H9 (cell line): ENCODE measurements around the gene EVC. TPM values are rescaled to one million over a fixed set of nuclear protein-coding genes. Genes with fewer than 3 reads are reported as not detected.
A peak's percentile ranks its signal among the peaks of the same experiment; 100 is the strongest.

Experiments
- DNase-seq: peaks from one replicate; pipeline ENCODE4 v3.0.0-alpha.2; 2017
- H2AFZ ChIP-seq: one replicate; pipeline ENCODE4 v1.6.1; 2013; ENCODE audit warnings: mild to moderate bottlenecking, low read length, control low read depth, moderate library complexity
- H2AK5ac ChIP-seq: 2 replicates; pipeline ENCODE4 v1.6.1; 2013; ENCODE audit warnings: low read length, control low read depth, mixed read lengths; ENCODE audit not compliant: insufficient read length
- H2BK120ac ChIP-seq: one replicate; pipeline ENCODE4 v1.6.1; 2013; ENCODE audit warnings: low read depth, mild to moderate bottlenecking, low read length, control low read depth, inconsistent platforms; ENCODE audit not compliant: poor library complexity, severe bottlenecking
- H2BK12ac ChIP-seq: 2 replicates; pipeline ENCODE4 v1.6.1; 2013; ENCODE audit warnings: low read length, control low read depth, mixed read lengths, low read depth; ENCODE audit not compliant: insufficient read length
- H2BK15ac ChIP-seq: 2 replicates; pipeline ENCODE4 v1.6.1; 2013; ENCODE audit warnings: low read depth, low read length, control low read depth
- H2BK20ac ChIP-seq: one replicate; pipeline ENCODE4 v1.6.1; 2013; ENCODE audit warnings: low read depth, mild to moderate bottlenecking, low read length, control low read depth, inconsistent platforms; ENCODE audit not compliant: poor library complexity, severe bottlenecking
- H2BK5ac ChIP-seq: 2 replicates; pipeline ENCODE4 v1.6.1; 2013; ENCODE audit warnings: low read length, control low read depth, mixed read lengths; ENCODE audit not compliant: insufficient read length
- H3K14ac ChIP-seq: 2 replicates; pipeline ENCODE4 v1.6.1; 2013; ENCODE audit warnings: low read length, control low read depth; ENCODE audit not compliant: insufficient read depth
- H3K18ac ChIP-seq: 2 replicates; pipeline ENCODE4 v1.6.1; 2013; ENCODE audit warnings: low read depth, mild to moderate bottlenecking, mixed read lengths, low read length, control low read depth; ENCODE audit not compliant: insufficient read length
- H3K23ac ChIP-seq: 2 replicates; pipeline ENCODE4 v1.6.1; 2013; ENCODE audit warnings: low read length, control low read depth, mixed read lengths, low read depth; ENCODE audit not compliant: insufficient read length
- H3K23me2 ChIP-seq: 2 replicates; pipeline ENCODE4 v1.6.1; 2013; ENCODE audit warnings: low read depth, mild to moderate bottlenecking, mixed read lengths, low read length, control low read depth; ENCODE audit not compliant: insufficient read length, poor library complexity, severe bottlenecking
- H3K27ac ChIP-seq: 2 replicates; pipeline ENCODE4 v1.5.1; 2013; ENCODE audit warnings: low read length, control low read depth, mixed read lengths, low read depth; ENCODE audit not compliant: insufficient read length
- H3K27me3 ChIP-seq: 2 replicates; pipeline ENCODE4 v1.6.1; 2013; ENCODE audit warnings: low read length, control low read depth, inconsistent platforms; ENCODE audit not compliant: insufficient read depth
- H3K4ac ChIP-seq: 2 replicates; pipeline ENCODE4 v1.6.1; 2013; ENCODE audit warnings: low read depth, mild to moderate bottlenecking, control low read depth, inconsistent platforms, low read length, moderate library complexity
- H3K4me1 ChIP-seq: 2 replicates; pipeline ENCODE4 v1.6.1; 2013; ENCODE audit warnings: low read length, control low read depth, inconsistent platforms; ENCODE audit not compliant: insufficient read depth
- H3K4me2 ChIP-seq: 2 replicates; pipeline ENCODE4 v1.6.1; 2013; ENCODE audit warnings: low read length, control low read depth, mixed read lengths; ENCODE audit not compliant: insufficient read length, insufficient read depth
- H3K56ac ChIP-seq: 2 replicates; pipeline ENCODE4 v1.6.1; 2013; ENCODE audit warnings: low read depth, mild to moderate bottlenecking, mixed read lengths, low read length, control low read depth; ENCODE audit not compliant: insufficient read length
- H3K79me1 ChIP-seq: 2 replicates; pipeline ENCODE4 v1.6.1; 2013; ENCODE audit warnings: low read depth, mild to moderate bottlenecking, moderate library complexity, low read length, control low read depth, inconsistent platforms; ENCODE audit not compliant: insufficient read depth, poor library complexity, severe bottlenecking
- H3K79me2 ChIP-seq: 2 replicates; pipeline ENCODE4 v1.6.1; 2013; ENCODE audit warnings: low read length, control low read depth, inconsistent platforms; ENCODE audit not compliant: insufficient read depth
- H3K9ac ChIP-seq: 2 replicates; pipeline ENCODE4 v1.6.1; 2013; ENCODE audit warnings: low read length, control low read depth, mixed read lengths; ENCODE audit not compliant: insufficient read length; ENCODE audit errors: extremely low read depth
- H3K9me3 ChIP-seq: one replicate; pipeline ENCODE4 v1.6.1; 2013; ENCODE audit warnings: low read depth, low read length, inconsistent platforms; ENCODE audit not compliant: control insufficient read depth
- H3T11ph ChIP-seq: one replicate; pipeline ENCODE4 v1.6.1; 2013; ENCODE audit warnings: mild to moderate bottlenecking, low read length, control low read depth, inconsistent platforms
- H4K20me1 ChIP-seq: one replicate; pipeline ENCODE4 v1.6.1; 2013; ENCODE audit not compliant: control insufficient read depth, insufficient read length, insufficient read depth
- H4K5ac ChIP-seq: 2 replicates; pipeline ENCODE4 v1.6.1; 2013; ENCODE audit warnings: low read depth, mild to moderate bottlenecking, mixed read lengths, low read length, control low read depth; ENCODE audit not compliant: insufficient read length
- H4K8ac ChIP-seq: replicated peaks from 2 replicates; pipeline ENCODE4 v1.6.1; 2013; ENCODE audit warnings: low read length, control low read depth, mixed read lengths, low read depth; ENCODE audit not compliant: insufficient read length
- H4K91ac ChIP-seq: 2 replicates; pipeline ENCODE4 v1.6.1; 2013; ENCODE audit warnings: low read depth, mild to moderate bottlenecking, moderate library complexity, mixed read lengths, low read length, control low read depth; ENCODE audit not compliant: insufficient read length
- H3K27ac Mint-ChIP-seq, 3 experiments: 2 replicates in 2 of 3; 3 replicates in 1 of 3; pipeline ENCODE4 v1.8.0; 2020 to 2021; ENCODE audit warnings: mixed read lengths in 3 of 3, mild to moderate bottlenecking in 1 of 3, moderate library complexity in 1 of 3
- H3K27me3 Mint-ChIP-seq: 2 replicates; pipeline ENCODE4 v1.8.0; 2021; ENCODE audit warnings: low read depth, mild to moderate bottlenecking, moderate library complexity, mixed read lengths
- H3K36me3 Mint-ChIP-seq, 3 experiments: 2 replicates in 2 of 3; 3 replicates in 1 of 3; pipeline ENCODE4 v1.8.0; 2020 to 2021; ENCODE audit warnings: low read depth in 3 of 3, mixed read lengths in 3 of 3; ENCODE audit not compliant: insufficient read depth in 1 of 3
- H3K4me1 Mint-ChIP-seq, 2 experiments: 2 replicates each; pipeline ENCODE4 v1.8.0; 2020; ENCODE audit warnings: mixed read lengths in 2 of 2
- H3K4me3 Mint-ChIP-seq, 2 experiments: 2 replicates in 1 of 2; 3 replicates in 1 of 2; pipeline ENCODE4 v1.8.0; 2020 to 2021; ENCODE audit warnings: mild to moderate bottlenecking in 2 of 2, mixed read lengths in 2 of 2, moderate library complexity in 1 of 2
- H3K9me3 Mint-ChIP-seq, 2 experiments: 2 replicates in 1 of 2; 3 replicates in 1 of 2; pipeline ENCODE4 v1.8.0; 2020; ENCODE audit warnings: mild to moderate bottlenecking in 2 of 2, mixed read lengths in 2 of 2, moderate library complexity in 1 of 2
- CTCF ChIP-seq: fragments of 200-600 bp; sonication (generic); conservative IDR thresholded peaks from 3 replicates; pipeline ENCODE4 v1.8.0; 2021; ENCODE audit warnings: antibody characterized with exemption, mild to moderate bottlenecking
- WGBS: extraction: QIAGEN DNeasy Blood & Tissue Kit; methylation state at CpG from one replicate; pipeline ENCODE4 v1.1.7; 2013; ENCODE audit warnings: missing lambda C conversion rate, low lambda C conversion rate, mixed read lengths; ENCODE audit not compliant: insufficient read length; ENCODE audit errors: extremely low coverage; 5-methylcytosine and 5-hydroxymethylcytosine counted together
- total RNA-seq: library from RNA; stranded (reverse); gene quantifications from 2 replicates; pipeline ENCODE4 v1.2.1, GENCODE V29; 2021

Gene EVC
- total RNA-seq, 1 experiment from 2014 or later: 10.1 TPM

- Histone ChIP-seq H3K27ac (no peak overlapping the region), H3K56ac (no peak overlapping the region)
Observed at GRCh38 chr4:5746250-5746649, 35.2 kb downstream of the EVC start.

More at GRCh38 chr4:5746250-5746649, 35.2 kb downstream of the EVC start:
- Histone ChIP-seq H2BK12ac (no peak overlapping the region), H2BK20ac (no peak overlapping the region), H2BK15ac (no peak overlapping the region), H3K23ac (no peak overlapping the region), H3K23me2 (no peaks in the 10 kb centered on the region), H3T11ph (no peak overlapping the region), H3K18ac (no peak overlapping the region), H2AK5ac (no peak overlapping the region), H2BK120ac (no peak overlapping the region), H4K8ac (no peak overlapping the region), H2AFZ (no peak overlapping the region), H3K14ac (no peak overlapping the region), H2BK5ac (no peak overlapping the region), H4K91ac (no peak overlapping the region), H4K20me1 (no peaks in the 10 kb centered on the region), H3K4me2 (no peak overlapping the region), H3K79me1 (no peaks in the 10 kb centered on the region), H3K27me3 (no peaks in the 10 kb centered on the region), H3K9ac (no peak overlapping the region), H3K9me3 (peaks cover 7% of the 10 kb centered on the region), H3K79me2 (no peaks in the 10 kb centered on the region), H4K5ac (no peak overlapping the region), H3K4ac (no peak overlapping the region), H3K4me1 (peaks cover 5% of the 10 kb centered on the region; the same call in 1 of the 2 replicates)
- Mint-ChIP-seq H3K4me1 (peaks cover 4 to 6% of the 10 kb centered on the region in 2 experiments), H3K27ac (peak overlapping the region in 1 of 3 experiments; percentile 36; a peak in 2 of 7 replicates), H3K9me3 (no peaks in the 10 kb centered on the region), H3K27me3 (no peaks in the 10 kb centered on the region), H3K4me3 (no peak overlapping the region), H3K36me3 (peaks cover 16 to 41% (median 28%) of the 10 kb centered on the region in 3 experiments)
- WGBS: no CpG with 5 or more reads among the region's 5 CpGs
- no peak for DNase-seq
- no peak for TF ChIP-seq CTCF
